ENCODE data around the gene BEX1. TPM values are rescaled to one million over a fixed set of nuclear protein-coding genes. Genes with fewer than 3 reads are reported as not detected.

The BEX1 gene
- total RNA-seq, 1 experiment from 2014 or later, result 46.8 TPM

- H3K27me3 Mint-ChIP-seq (ENCODE audit: low read depth), result no peaks in the 10 kb centered on the region; the same call in 1 of the 2 replicates
- CTCF ChIA-PET, result no interaction called here
- TF ChIP-seq ZNF423 (CRISPR knock-in tag; IDR thresholded peaks at IDR 0.05) (no peak), ZNF425 (CRISPR knock-in tag; conservative IDR thresholded peaks at IDR 0.05) (no peak), SMAD3 (CRISPR knock-in tag; IDR thresholded peaks at IDR 0.05; ENCODE audit: borderline replicate concordance) (no peak), SP1 (CRISPR knock-in tag; conservative IDR thresholded peaks at IDR 0.05) (no peak), IRF2 (CRISPR knock-in tag; IDR thresholded peaks at IDR 0.05; ENCODE audit: borderline replicate concordance, low read depth) (no peak), TCF7 (CRISPR knock-in tag; IDR thresholded peaks at IDR 0.05; ENCODE audit: low read depth) (no peak), RELA (CRISPR knock-in tag; IDR thresholded peaks at IDR 0.05; ENCODE audit: borderline replicate concordance) (no peak), SOX15 (CRISPR knock-in tag; IDR thresholded peaks at IDR 0.05) (no peak), ATF1 (CRISPR knock-in tag; IDR thresholded peaks at IDR 0.05) (no peak)
- no peak overlapping the region for H3K27ac Mint-ChIP-seq
- H3K9me3 Mint-ChIP-seq, result peaks cover 3% of the 10 kb centered on the region
- no peak overlapping the region for H3K4me3 Mint-ChIP-seq
- ATAC-seq (no peak), DNase-seq (ENCODE audit: low spot score) (no peak)
- peaks cover 29% of the 10 kb centered on the region for H3K4me1 Mint-ChIP-seq
- H3K36me3 Mint-ChIP-seq, result 0 out of 2 replicates have a peak, but pooled peaks cover 1% of the 10 kb centered on the region
- POLR2A ChIA-PET, result no interaction called here
These were observed 34.5 kb upstream of the BEX1 start for GRCh38 chrX:103098488-103098887.

GRCh38 chrX:103092942-103093341, 29.0 kb upstream of the BEX1 start, which contains the start of gene NXF3:
TSS of gene NXF3 (minus strand) at chrX:103093143. CDS start at chrX:103093023, 120 bp downstream.
- DNase-seq (ENCODE audit: low spot score) (no peak), ATAC-seq (no peak)
- POLR2A ChIA-PET, result no interaction called here
- Mint-ChIP-seq H3K27ac (no peak within 1 kb of the TSS), H3K4me3 (no peak within 1 kb of the TSS), H3K27me3 (ENCODE audit: low read depth) (no peaks in the 10 kb centered on the region; the same call in 1 of the 2 replicates), H3K36me3 (0 out of 2 replicates have a peak, but pooled peaks cover 2% of the 10 kb centered on the region), H3K9me3 (peaks cover 5% of the 10 kb centered on the region), H3K4me1 (0 out of 2 replicates have a peak, but pooled peaks cover 4% of the 10 kb centered on the region)
- CTCF ChIA-PET, result no interaction called here
- TF ChIP-seq HMGA2 (CRISPR knock-in tag; IDR thresholded peaks at IDR 0.05) (no peak), RELA (CRISPR knock-in tag; IDR thresholded peaks at IDR 0.05; ENCODE audit: borderline replicate concordance) (no peak), ELF4 (CRISPR knock-in tag; IDR thresholded peaks at IDR 0.05; ENCODE audit: low read depth) (no peak), ZMAT4 (CRISPR knock-in tag; IDR thresholded peaks at IDR 0.05) (no peak), TCF7 (CRISPR knock-in tag; IDR thresholded peaks at IDR 0.05; ENCODE audit: low read depth) (no peak), PREB (CRISPR knock-in tag; IDR thresholded peaks at IDR 0.05; ENCODE audit: borderline replicate concordance) (no peak), ZNF532 (CRISPR knock-in tag; IDR thresholded peaks at IDR 0.05; ENCODE audit: borderline replicate concordance) (no peak)

GRCh38 chrX:103081051-103081450, 17.1 kb upstream of the BEX1 start:
- no peak for DNase-seq (ENCODE audit: low spot score)
- H3K27me3 Mint-ChIP-seq (ENCODE audit: low read depth), result peaks cover 3% of the 10 kb centered on the region; the same call in 1 of the 2 replicates
- no peaks in the 10 kb centered on the region for H3K4me1 Mint-ChIP-seq
- CTCF ChIA-PET, result no interaction called here
- ATAC-seq, result no peak
- H3K27ac Mint-ChIP-seq, result no peak overlapping the region
- no peaks in the 10 kb centered on the region for H3K36me3 Mint-ChIP-seq
- no peaks in the 10 kb centered on the region for H3K9me3 Mint-ChIP-seq
- no peak overlapping the region for H3K4me3 Mint-ChIP-seq
- POLR2A ChIA-PET, result no interaction called here
- TF ChIP-seq NR1H2 (CRISPR knock-in tag; IDR thresholded peaks at IDR 0.05) (no peak), ZNF317 (CRISPR knock-in tag; IDR thresholded peaks at IDR 0.05; ENCODE audit: borderline replicate concordance, low read depth) (no peak), MLX (CRISPR knock-in tag; IDR thresholded peaks at IDR 0.05) (no peak), AR (CRISPR knock-in tag; IDR thresholded peaks at IDR 0.05) (no peak), JAZF1 (CRISPR knock-in tag; IDR thresholded peaks at IDR 0.05) (no peak)

Data from WTC11 (cell line).